Measurements from ENCODE around the gene LRP1B.

Gene LRP1B

GRCh38 chr2:141728142-141728541 is 402.7 kb downstream of the LRP1B start:
- FAIRE-seq = no peak

GRCh38 chr2:141724426-141724825 is 406.4 kb downstream of the LRP1B start:
- FAIRE-seq = no peak

DNA sequence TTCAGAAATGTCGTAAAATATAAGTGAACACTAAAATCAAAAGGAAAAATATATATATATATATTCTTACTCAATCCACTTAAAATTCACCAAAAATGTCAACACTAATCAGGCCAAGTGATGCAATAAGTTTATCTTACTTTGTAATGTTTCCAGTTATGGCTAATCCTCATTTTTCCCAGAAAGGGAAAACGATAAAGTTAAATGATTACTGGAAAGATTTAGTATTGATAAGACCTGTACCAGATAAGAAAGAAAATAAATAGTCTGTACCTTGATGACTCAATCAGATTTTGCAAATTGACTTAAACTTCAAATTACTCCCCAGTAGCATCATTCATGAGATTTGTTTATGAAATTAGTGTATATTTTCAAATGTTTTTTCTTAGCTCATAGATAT is 407.0 kb downstream of the LRP1B start:
- no peak for FAIRE-seq

DNA sequence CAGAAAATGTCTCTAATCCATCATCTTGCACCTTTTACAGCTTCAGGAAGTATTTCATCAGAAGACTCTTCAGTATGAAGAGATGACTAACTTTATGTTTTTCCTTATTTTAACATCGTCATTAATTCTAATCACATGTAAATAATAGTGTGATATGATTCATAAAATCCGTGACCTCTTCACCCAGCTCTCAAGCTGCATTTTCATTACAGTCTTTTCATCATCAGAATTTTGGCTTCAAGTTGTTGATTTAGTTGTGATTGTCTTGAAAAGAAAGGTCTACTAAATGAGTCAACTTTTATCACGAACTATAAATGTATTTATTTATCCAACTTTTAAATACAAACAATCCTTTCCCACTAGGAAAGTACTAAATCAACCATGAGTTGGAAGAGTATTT is 410.3 kb downstream of the LRP1B start:
- FAIRE-seq = no peak

DNA sequence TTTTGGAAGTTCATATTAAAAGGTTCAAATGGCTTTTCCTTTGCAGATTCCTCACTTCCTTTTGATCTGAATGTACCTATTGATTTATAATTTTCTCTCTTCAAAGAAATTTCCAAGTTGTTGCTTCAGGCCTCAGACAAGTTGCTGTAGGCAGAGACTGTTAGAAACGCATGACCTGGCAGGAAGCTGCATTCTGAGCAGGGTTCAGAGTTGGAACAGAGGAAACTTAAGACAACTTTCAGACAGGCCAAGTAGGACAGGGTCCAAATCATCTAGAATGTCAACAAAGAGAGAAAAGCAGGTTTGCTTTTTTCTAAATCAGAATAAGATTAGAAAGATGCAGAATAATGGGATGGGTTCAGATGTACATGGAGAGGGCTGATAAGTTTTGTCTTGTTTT is 416.3 kb downstream of the LRP1B start:
- no peak for FAIRE-seq

DNA sequence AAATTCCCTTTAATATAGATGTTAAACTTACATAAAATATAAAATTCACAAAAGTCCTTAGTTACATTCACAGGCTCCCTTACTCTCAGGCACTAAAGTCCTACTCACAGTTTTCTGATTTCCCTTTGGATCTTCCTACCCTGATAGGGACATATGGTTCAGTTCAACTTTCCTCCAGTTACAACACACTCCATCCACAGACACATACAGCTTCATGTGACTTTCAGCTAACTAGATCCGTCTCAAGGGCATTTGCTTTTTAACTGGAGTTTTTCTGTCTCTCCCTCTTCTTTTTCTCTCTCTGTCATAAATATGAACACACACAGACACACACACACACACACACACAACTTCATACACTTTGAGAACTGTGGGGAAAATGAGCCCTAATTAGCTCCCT is 419.2 kb downstream of the LRP1B start:
- FAIRE-seq = no peak

GRCh38 chr2:141710589-141711239 is 420.1 kb downstream of the LRP1B start:
- no peak for FAIRE-seq

GRCh38 chr2:141709756-141710155 is 421.1 kb downstream of the LRP1B start:
- FAIRE-seq = no peak

DNA sequence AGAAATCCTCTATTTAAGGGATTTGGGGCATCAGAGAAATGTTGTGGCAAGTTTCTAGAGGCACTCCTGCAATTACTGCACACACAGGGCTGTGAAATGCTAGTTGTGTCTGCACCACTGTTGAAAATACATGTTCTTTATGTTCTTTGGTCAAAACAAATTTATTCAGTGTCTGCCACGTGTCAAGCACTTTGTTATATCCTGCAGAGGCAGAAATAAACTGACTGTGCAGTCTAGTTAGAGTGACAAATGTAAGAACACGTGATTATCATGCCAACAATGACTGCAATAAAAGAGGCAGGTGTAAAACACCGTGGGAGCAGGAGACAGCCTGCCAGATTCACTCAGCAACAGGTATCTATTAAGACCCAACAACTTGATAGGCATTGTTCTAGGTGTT is 423.3 kb downstream of the LRP1B start:
- FAIRE-seq = no peak

GRCh38 chr2:141704541-141704940 is 426.3 kb downstream of the LRP1B start:
- no peak for FAIRE-seq

GRCh38 chr2:141703501-141703900 is 427.3 kb downstream of the LRP1B start:
- FAIRE-seq = no peak

DNA sequence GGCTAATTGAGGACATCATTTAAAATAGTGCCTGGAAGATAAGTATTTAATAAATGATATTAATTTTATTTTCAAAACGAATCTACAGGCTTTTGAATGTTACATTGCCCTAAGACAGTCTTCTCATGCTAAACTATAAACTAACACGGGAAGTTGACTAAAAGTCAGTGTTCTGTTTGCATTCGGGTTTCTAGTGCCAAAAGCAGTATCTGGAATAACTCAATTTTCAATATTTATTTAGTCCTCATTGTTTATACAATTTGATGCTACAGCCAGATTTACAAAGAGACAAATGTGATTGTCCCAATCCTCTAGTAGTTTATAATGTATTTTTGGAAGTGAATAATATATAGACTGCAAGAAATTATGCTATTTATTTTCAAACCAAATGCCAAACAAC is 429.2 kb downstream of the LRP1B start:
- FAIRE-seq = no peak

- FAIRE-seq = no peak
Observed at GRCh38 chr2:141699573-141699972, 431.2 kb downstream of the LRP1B start.

GRCh38 chr2:141698500-141698899 is 432.3 kb downstream of the LRP1B start:
- FAIRE-seq = no peak

GRCh38 chr2:141697035-141697434 is 433.8 kb downstream of the LRP1B start:
- FAIRE-seq = no peak

- no peak for FAIRE-seq
Observed at GRCh38 chr2:141694180-141694579, 436.6 kb downstream of the LRP1B start.

DNA sequence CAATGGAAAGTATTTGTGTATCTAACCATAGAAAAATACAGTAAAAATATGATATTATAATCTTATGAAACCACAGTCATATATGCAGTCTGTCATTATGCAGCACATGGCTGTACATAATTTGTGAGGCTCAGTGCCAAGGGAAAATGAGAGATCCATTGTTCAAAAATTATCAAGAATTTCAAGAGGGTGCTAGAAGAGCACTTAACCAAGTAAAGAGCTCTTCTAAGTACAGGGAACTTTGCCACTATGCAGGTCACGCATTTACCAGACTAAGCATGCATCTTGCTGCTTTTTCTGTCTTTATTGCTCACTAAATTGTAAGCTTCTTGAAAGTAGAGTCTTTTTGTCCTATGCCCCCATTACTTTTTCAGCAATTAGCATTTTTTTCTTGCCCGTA is 438.0 kb downstream of the LRP1B start:
- no peak for FAIRE-seq

DNA sequence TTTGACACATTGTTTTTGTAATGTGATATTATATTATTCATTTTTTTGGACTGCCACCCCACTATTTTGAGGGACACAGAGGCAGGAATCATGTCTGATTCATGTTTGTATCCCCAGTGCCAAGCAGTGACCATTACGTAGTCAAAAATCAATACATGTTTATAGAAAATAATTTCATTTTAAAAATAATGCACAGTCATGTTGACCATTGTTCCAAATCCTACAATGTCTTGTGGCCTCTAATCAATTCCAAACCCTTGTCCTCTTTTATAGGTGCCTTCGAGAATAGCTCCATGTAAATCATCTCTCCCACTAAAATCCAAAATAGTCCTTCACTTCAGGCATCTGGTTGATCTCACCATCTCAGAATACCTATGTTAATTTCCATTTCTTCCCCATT is 454.7 kb downstream of the LRP1B start:
- no peak for FAIRE-seq

DNA sequence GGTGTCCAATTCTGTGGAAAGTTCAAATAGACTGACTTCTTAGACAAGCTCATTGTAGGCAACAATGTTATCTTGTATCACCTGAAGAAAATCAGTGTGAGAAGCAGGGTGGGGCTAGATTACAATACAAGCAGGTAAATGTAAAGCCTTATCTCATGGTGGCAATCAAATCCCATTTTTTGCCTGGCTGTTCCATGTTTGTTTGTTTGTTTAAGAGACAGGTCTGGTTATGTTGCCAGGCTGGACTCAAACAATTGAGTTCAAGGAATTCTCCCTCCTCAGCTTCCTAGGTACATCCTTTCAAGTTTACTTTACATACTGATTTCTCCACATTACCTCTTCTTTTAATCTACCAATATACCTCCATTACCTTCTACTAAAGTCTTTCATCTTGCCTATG is 464.6 kb downstream of the LRP1B start:
- no peak for FAIRE-seq

DNA sequence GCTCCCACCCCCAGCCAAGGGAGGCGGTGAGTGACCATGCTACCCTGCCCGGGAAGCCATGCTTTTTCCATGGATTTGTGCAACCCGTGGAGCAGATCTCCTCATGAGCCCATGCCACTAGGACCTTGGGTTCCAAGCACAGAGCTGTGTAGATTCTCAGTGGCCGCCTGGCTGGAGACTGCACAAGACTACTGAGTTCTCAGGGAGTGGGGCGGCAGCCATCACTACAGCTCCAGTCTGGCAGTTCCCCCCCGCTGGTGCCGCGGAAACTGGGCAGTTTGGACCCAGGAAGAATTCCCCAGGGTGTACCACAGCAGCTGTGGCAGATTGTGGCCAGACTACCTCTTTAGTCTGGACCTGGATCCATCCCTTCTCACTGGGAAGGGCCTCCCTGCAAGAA is 470.6 kb downstream of the LRP1B start:
- FAIRE-seq = no peak

DNA sequence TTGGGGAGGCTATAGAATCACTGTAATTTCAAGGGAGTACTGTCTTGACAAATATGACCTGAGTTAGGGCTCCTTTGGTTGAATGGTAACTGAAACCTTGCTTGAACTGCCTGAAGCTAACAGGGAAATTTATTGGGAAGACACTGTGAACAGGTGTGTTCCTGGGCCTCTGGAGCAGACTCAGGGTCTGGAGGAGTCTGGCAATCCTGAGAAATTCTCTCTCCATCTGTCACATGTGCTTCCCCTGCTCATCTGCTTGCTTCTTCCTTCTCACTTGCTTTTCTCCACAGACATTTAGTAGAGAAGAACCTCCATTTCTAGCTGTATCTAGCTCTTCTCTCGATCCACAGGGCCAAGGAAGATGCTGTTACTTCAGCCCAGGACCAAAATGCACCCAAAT is 476.5 kb downstream of the LRP1B start:
- no peak for FAIRE-seq

GRCh38 chr2:141653184-141653583 is 477.6 kb downstream of the LRP1B start:
- no peak for FAIRE-seq

DNA sequence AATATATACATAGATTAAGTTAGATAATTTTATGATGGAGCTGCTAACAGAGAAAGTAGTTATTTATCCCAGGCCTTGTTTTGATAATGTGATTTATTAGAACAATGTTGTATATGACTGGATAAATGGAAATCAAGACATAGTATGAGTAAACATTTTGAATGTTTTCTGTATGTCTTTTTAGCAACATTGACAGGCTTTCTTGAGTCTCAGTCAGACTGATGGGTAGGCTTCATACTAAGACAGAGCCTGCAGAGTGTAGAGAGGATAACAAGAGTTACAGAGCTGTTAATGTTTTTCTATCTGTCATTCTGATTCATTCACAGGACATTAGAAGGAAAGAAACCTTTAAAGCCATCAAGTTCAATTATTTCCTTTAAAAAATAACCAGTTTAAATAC is 478.5 kb downstream of the LRP1B start:
- FAIRE-seq = no peak

- FAIRE-seq = no peak
Observed at GRCh38 chr2:141647353-141647752, 483.5 kb downstream of the LRP1B start.

- no peak for FAIRE-seq
Observed at GRCh38 chr2:141641462-141641861, 489.4 kb downstream of the LRP1B start.

GRCh38 chr2:141639809-141640208 is 491.0 kb downstream of the LRP1B start:
- no peak for FAIRE-seq

Data from endometrium (tissue), 2 donors.